Measurements from ENCODE around the gene PSMD14.

The PSMD14 gene

GRCh38 chr2:161400076-161400475 lies 91.9 kb downstream of the PSMD14 start:
- TF ChIP-seq CTCF (IDR thresholded peaks at IDR 0.05; ENCODE audit: low read depth, low read length): no peak
- no peak for TF ChIP-seq POLR2A (IDR thresholded peaks at IDR 0.05; ENCODE audit: extremely low read depth, insufficient read length)
- no peak for DNase-seq (ENCODE audit: low read depth)
- H3K4me3 ChIP-seq (ENCODE audit: low read depth, low read length): no peak overlapping the region

DNA sequence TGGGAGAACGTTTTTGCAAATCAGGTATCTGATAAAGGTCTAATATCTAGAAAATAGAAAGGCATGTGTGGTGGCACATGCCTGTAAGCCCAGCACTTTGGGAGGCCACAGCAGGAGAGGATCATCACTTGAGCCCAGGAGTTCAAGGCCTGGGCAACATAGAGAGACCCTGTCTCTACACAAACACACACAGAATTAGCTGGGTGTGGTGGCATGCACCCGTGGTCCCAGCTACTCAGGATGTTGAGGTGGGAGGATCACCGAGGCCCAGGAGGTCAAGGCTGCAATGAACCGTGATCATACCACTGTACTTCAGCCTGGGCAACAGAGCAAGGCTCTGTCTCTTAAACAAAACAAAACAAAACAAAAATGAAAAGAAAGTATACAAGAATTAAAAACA lies 94.1 kb downstream of the PSMD14 start:
- no peak for DNase-seq (ENCODE audit: low read depth)
- TF ChIP-seq CTCF (IDR thresholded peaks at IDR 0.05; ENCODE audit: low read depth, low read length) (no peak), MYC (IDR thresholded peaks at IDR 0.05; ENCODE audit: low read depth, low read length) (no peak), MAX (IDR thresholded peaks at IDR 0.05; ENCODE audit: low read depth, low read length) (no peak), POLR2A (IDR thresholded peaks at IDR 0.05; ENCODE audit: extremely low read depth, insufficient read length) (no peak)
- H3K4me3 ChIP-seq (ENCODE audit: low read depth, low read length): no peak overlapping the region

- H3K4me3 ChIP-seq (ENCODE audit: low read depth, low read length): no peak overlapping the region
- TF ChIP-seq POLR2A (IDR thresholded peaks at IDR 0.05; ENCODE audit: extremely low read depth, insufficient read length) (no peak), CTCF (IDR thresholded peaks at IDR 0.05; ENCODE audit: low read depth, low read length) (no peak), MAX (IDR thresholded peaks at IDR 0.05; ENCODE audit: low read depth, low read length) (no peak), MYC (IDR thresholded peaks at IDR 0.05; ENCODE audit: low read depth, low read length) (no peak)
- no peak for DNase-seq (ENCODE audit: low read depth)
Measured at GRCh38 chr2:161406316-161406715, 98.1 kb downstream of the PSMD14 start.

- no peak for DNase-seq (ENCODE audit: low read depth)
- no peak overlapping the region for H3K4me3 ChIP-seq (ENCODE audit: low read depth, low read length)
- TF ChIP-seq MYC (IDR thresholded peaks at IDR 0.05; ENCODE audit: low read depth, low read length) (no peak), POLR2A (IDR thresholded peaks at IDR 0.05; ENCODE audit: extremely low read depth, insufficient read length) (no peak), MAX (IDR thresholded peaks at IDR 0.05; ENCODE audit: low read depth, low read length) (no peak), CTCF (IDR thresholded peaks at IDR 0.05; ENCODE audit: low read depth, low read length) (no peak)
Measured at GRCh38 chr2:161407597-161407996, 99.4 kb downstream of the PSMD14 start.

GRCh38 chr2:161409308-161409907 lies 101.2 kb downstream of the PSMD14 start:
- no peak overlapping the region for H3K4me3 ChIP-seq (ENCODE audit: low read depth, low read length)
- no peak for DNase-seq (ENCODE audit: low read depth)

More at GRCh38 chr2:161409308-161409907, 101.2 kb downstream of the PSMD14 start:
- TF ChIP-seq MAX (IDR thresholded peaks at IDR 0.05; ENCODE audit: low read depth, low read length) (no peak), POLR2A (IDR thresholded peaks at IDR 0.05; ENCODE audit: extremely low read depth, insufficient read length) (no peak), CTCF (IDR thresholded peaks at IDR 0.05; ENCODE audit: low read depth, low read length) (no peak), MYC (IDR thresholded peaks at IDR 0.05; ENCODE audit: low read depth, low read length) (no peak)
